CD4-positive, alpha-beta T cell treated with Interleukin-15 for 4 hours (primary cell): Measurements from ENCODE around the gene USP30.

Source experiments
- DNase-seq: peaks from one replicate; pipeline ENCODE4 v3.0.0-alpha.2; 2020; ENCODE audit warnings: low spot score

USP30 gene

GRCh38 chr12:109127533-109128242, 75.3 kb downstream of the USP30 start:
- DNase-seq = no peak

- no peak for DNase-seq
Measured at GRCh38 chr12:109130297-109131153, 78.1 kb downstream of the USP30 start.

GRCh38 chr12:109131154-109132050, 79.0 kb downstream of the USP30 start:
- DNase-seq = no peak

GRCh38 chr12:109134186-109134917, 82.0 kb downstream of the USP30 start:
- no peak for DNase-seq

- DNase-seq = no peak
Measured at GRCh38 chr12:109137055-109137454, 84.7 kb downstream of the USP30 start.
